HG02840 (cell line): Measurements from ENCODE around the gene OCA2.

Experiments used
- ATAC-seq: cut with Tn5 transposase; IDR thresholded peaks from one replicate; pipeline ENCODE4 v1.9.1; 2021; ENCODE audit warnings: mild to moderate bottlenecking, moderate library complexity, moderate number of reproducible peaks; ENCODE audit not compliant: unreplicated experiment, low FRiP score

The OCA2 gene

GRCh38 chr15:27897481-27897880 lies 201.6 kb downstream of the OCA2 start:
- ATAC-seq: no peak

- ATAC-seq: no peak
Measured at GRCh38 chr15:27894645-27895044, 204.5 kb downstream of the OCA2 start.

GRCh38 chr15:27889258-27889657 lies 209.9 kb downstream of the OCA2 start:
- no peak for ATAC-seq

GRCh38 chr15:27885201-27885600 lies 213.9 kb downstream of the OCA2 start:
- ATAC-seq: no peak

GRCh38 chr15:27884726-27885125 lies 214.4 kb downstream of the OCA2 start:
- no peak for ATAC-seq

GRCh38 chr15:27878841-27879240 lies 220.3 kb downstream of the OCA2 start:
- ATAC-seq: no peak

- ATAC-seq: no peak
Measured at GRCh38 chr15:27873828-27874227, 225.3 kb downstream of the OCA2 start.

GRCh38 chr15:27873039-27873438 lies 226.1 kb downstream of the OCA2 start:
- ATAC-seq: no peak

GRCh38 chr15:27872355-27872754 lies 226.8 kb downstream of the OCA2 start:
- ATAC-seq: no peak

GRCh38 chr15:27871902-27872260 lies 227.2 kb downstream of the OCA2 start:
- ATAC-seq: no peak

GRCh38 chr15:27871078-27871901 lies 227.8 kb downstream of the OCA2 start:
- no peak for ATAC-seq

- ATAC-seq: no peak
Measured at GRCh38 chr15:27870320-27870719, 228.8 kb downstream of the OCA2 start.

- ATAC-seq: no peak
Measured at GRCh38 chr15:27869697-27870281, 229.3 kb downstream of the OCA2 start.

- no peak for ATAC-seq
Measured at GRCh38 chr15:27868828-27869404, 230.2 kb downstream of the OCA2 start.

- no peak for ATAC-seq
Measured at GRCh38 chr15:27867861-27868260, 231.3 kb downstream of the OCA2 start.

- ATAC-seq: no peak
Measured at GRCh38 chr15:27866505-27867165, 232.5 kb downstream of the OCA2 start.

- ATAC-seq: no peak
Measured at GRCh38 chr15:27865926-27866325, 233.2 kb downstream of the OCA2 start.

GRCh38 chr15:27865323-27865922 lies 233.7 kb downstream of the OCA2 start:
- ATAC-seq: no peak

- ATAC-seq: no peak
Measured at GRCh38 chr15:27864719-27865118, 234.4 kb downstream of the OCA2 start.

GRCh38 chr15:27864086-27864485 lies 235.0 kb downstream of the OCA2 start:
- ATAC-seq: no peak

GRCh38 chr15:27863000-27863399 lies 236.1 kb downstream of the OCA2 start:
- ATAC-seq: no peak
